ENCODE data around the gene AFF1. TPM values are rescaled to one million over a fixed set of nuclear protein-coding genes. Genes with fewer than 3 reads are reported as not detected.

AFF1 gene
- total RNA-seq, 3 donors from 2014 or later: 67.2 to 80.5 (median 70.5) TPM

- Histone ChIP-seq H3K9me3 (no peaks in the 10 kb centered on the region), H3K4me1 (no peaks in the 10 kb centered on the region), H3K36me3 (no peaks in the 10 kb centered on the region), H3K4me3 (peak overlapping the region in 2 of 3 donors; percentile 73 to 91), H3K27ac (peak overlapping the region; percentile 92 to 99), H3K27me3 (no peaks in the 10 kb centered on the region)
- intact Hi-C loops (cut with DNase I; ENCODE audit: low total_unique reads): no loop called here
- DNase-seq (ENCODE audit: low spot score in 2 of 2): no peak
- TF ChIP-seq POLR2AphosphoS5 (IDR thresholded peaks at IDR 0.05) (no peak), CTCF (IDR thresholded peaks at IDR 0.05) (no peak), POLR2A (IDR thresholded peaks at IDR 0.05) (no peak)
Observed at GRCh38 chr4:86893136-86893535, 41.7 kb upstream of the AFF1 start.

GRCh38 chr4:86894455-86894854 lies 40.4 kb upstream of the AFF1 start:
- Histone ChIP-seq H3K9me3 (no peaks in the 10 kb centered on the region), H3K36me3 (no peaks in the 10 kb centered on the region), H3K4me1 (no peaks in the 10 kb centered on the region), H3K27me3 (no peaks in the 10 kb centered on the region), H3K4me3 (no peak overlapping the region), H3K27ac (peak overlapping the region in 1 of 2 donors; percentile 2)
- TF ChIP-seq POLR2A (IDR thresholded peaks at IDR 0.05): no peak
- no peak for TF ChIP-seq POLR2AphosphoS5 (IDR thresholded peaks at IDR 0.05)
- no peak for TF ChIP-seq CTCF (IDR thresholded peaks at IDR 0.05)
- DNase-seq (ENCODE audit: low spot score in 2 of 2): no peak
- intact Hi-C loops (cut with DNase I; ENCODE audit: low total_unique reads): loop anchor here (2.0 kb wide), 1 partner anchor 396 kb away; no protein-coding TSS in a partner anchor

GRCh38 chr4:86895692-86896488 lies 38.9 kb upstream of the AFF1 start:
- DNase-seq (ENCODE audit: low spot score in 2 of 2): no peak
- no peaks in the 10 kb centered on the region for H3K36me3 ChIP-seq
- H3K27ac ChIP-seq: no peak overlapping the region
- TF ChIP-seq CTCF (IDR thresholded peaks at IDR 0.05) (peak; percentile 72 to 84 (median 83)), POLR2AphosphoS5 (IDR thresholded peaks at IDR 0.05) (no peak)
- H3K9me3 ChIP-seq: no peaks in the 10 kb centered on the region
- no peaks in the 10 kb centered on the region for H3K4me1 ChIP-seq
- no peaks in the 10 kb centered on the region for H3K27me3 ChIP-seq
- intact Hi-C loops (cut with DNase I; ENCODE audit: low total_unique reads): loop anchor here (2.0 kb wide), 1 partner anchor 397 kb away; no protein-coding TSS in a partner anchor
- H3K4me3 ChIP-seq: no peak overlapping the region

- Histone ChIP-seq H3K36me3 (no peaks in the 10 kb centered on the region), H3K9me3 (no peaks in the 10 kb centered on the region), H3K27me3 (no peaks in the 10 kb centered on the region), H3K27ac (peak overlapping the region in 1 of 2 donors; percentile 64), H3K4me3 (no peak overlapping the region), H3K4me1 (no peaks in the 10 kb centered on the region)
- no peak for TF ChIP-seq POLR2A (IDR thresholded peaks at IDR 0.05)
- TF ChIP-seq CTCF (IDR thresholded peaks at IDR 0.05): no peak
- intact Hi-C loops (cut with DNase I; ENCODE audit: low total_unique reads): no loop called here
- no peak for DNase-seq (ENCODE audit: low spot score in 2 of 2)
Observed at GRCh38 chr4:86896596-86896995, 38.2 kb upstream of the AFF1 start.

- DNase-seq (ENCODE audit: low spot score in 2 of 2): no peak
- Histone ChIP-seq H3K4me3 (no peak overlapping the region), H3K4me1 (no peaks in the 10 kb centered on the region), H3K9me3 (no peaks in the 10 kb centered on the region), H3K27ac (no peak overlapping the region), H3K27me3 (no peaks in the 10 kb centered on the region), H3K36me3 (no peaks in the 10 kb centered on the region)
- intact Hi-C loops (cut with DNase I; ENCODE audit: low total_unique reads): no loop called here
- TF ChIP-seq CTCF (IDR thresholded peaks at IDR 0.05) (no peak), POLR2A (IDR thresholded peaks at IDR 0.05) (no peak), POLR2AphosphoS5 (IDR thresholded peaks at IDR 0.05) (no peak)
Observed at GRCh38 chr4:86898562-86898961, 36.2 kb upstream of the AFF1 start.
